RWPE1 (cell line): ENCODE results near the gene MYRFL.

Experiments
- CTCF ChIA-PET: fragments of 350-600 bp; sonication (Branson Sonifier 250); formaldehyde crosslinking; extraction: SDS; loops from one replicate; lab custom pipeline; 2021; lab: Yijun Ruan, JAX
- POLR2A ChIA-PET: fragments of 400-600 bp; formaldehyde crosslinking; extraction: SDS; loops from one replicate; lab custom pipeline; 2020; ENCODE audit warnings: antibody characterized with exemption; ENCODE audit not compliant: low non-redundant PET; lab: Yijun Ruan, JAX
- DNase-seq: peaks from one replicate; pipeline ENCODE4 v3.0.0; 2012; ENCODE audit warnings: low spot score
- H3K27ac ChIP-seq: fragments of 450-650 bp; 2 replicates; pipeline ENCODE4 v1.5.1; 2017
- CTCF ChIP-seq: fragments of 450-650 bp; conservative IDR thresholded peaks from 2 replicates; pipeline ENCODE4 v1.5.1; 2017; ENCODE audit warnings: low read depth, mild to moderate bottlenecking

Gene MYRFL

GRCh38 chr12:69898236-69898635 lies 73.2 kb downstream of the MYRFL start:
- DNase-seq: no peak
- H3K27ac ChIP-seq: peak overlapping the region; percentile 60
- ChIA-PET CTCF (interaction anchor here (1.0 kb wide), 1 partner anchor 679 kb away, joined by 3 read pairs; no protein-coding TSS in a partner anchor), POLR2A (no interaction called here)
- TF ChIP-seq CTCF: no peak

GRCh38 chr12:69900720-69901131 lies 75.7 kb downstream of the MYRFL start:
- CTCF ChIA-PET: interaction anchor here (0.6 to 1.2 kb wide), 19 partner anchors 9 to 1105 kb away, joined by 3 to 7 read pairs (median 3); no protein-coding TSS in a partner anchor
- DNase-seq: peak; percentile 47
- peak; percentile 69 for TF ChIP-seq CTCF
- POLR2A ChIA-PET: no interaction called here
- H3K27ac ChIP-seq: no peak overlapping the region

- no peak for TF ChIP-seq CTCF
- H3K27ac ChIP-seq: no peak overlapping the region
- POLR2A ChIA-PET: no interaction called here
- CTCF ChIA-PET: interaction anchor here (0.6 to 1.2 kb wide), 10 partner anchors 9 to 606 kb away, joined by 3 to 7 read pairs (median 3); no protein-coding TSS in a partner anchor
- no peak for DNase-seq
Measured at GRCh38 chr12:69901221-69901905, 76.3 kb downstream of the MYRFL start.

GRCh38 chr12:69903548-69903947 lies 78.5 kb downstream of the MYRFL start:
- ChIA-PET POLR2A (no interaction called here), CTCF (interaction anchor here (0.6 kb wide), 1 partner anchor 457 kb away, joined by 3 read pairs; no protein-coding TSS in a partner anchor)
- H3K27ac ChIP-seq: no peak overlapping the region
- DNase-seq: no peak
- no peak for TF ChIP-seq CTCF

- no peak for TF ChIP-seq CTCF
- POLR2A ChIA-PET: no interaction called here
- CTCF ChIA-PET: no interaction called here
- DNase-seq: no peak
- H3K27ac ChIP-seq: no peak overlapping the region
Measured at GRCh38 chr12:69904777-69905176, 79.8 kb downstream of the MYRFL start.

- CTCF ChIA-PET: no interaction called here
- POLR2A ChIA-PET: no interaction called here
- no peak for TF ChIP-seq CTCF
- no peak for DNase-seq
- H3K27ac ChIP-seq: no peak overlapping the region
Measured at GRCh38 chr12:69905801-69906200, 80.8 kb downstream of the MYRFL start.
